ENCODE results near the gene PARP15.

Gene PARP15

DNA sequence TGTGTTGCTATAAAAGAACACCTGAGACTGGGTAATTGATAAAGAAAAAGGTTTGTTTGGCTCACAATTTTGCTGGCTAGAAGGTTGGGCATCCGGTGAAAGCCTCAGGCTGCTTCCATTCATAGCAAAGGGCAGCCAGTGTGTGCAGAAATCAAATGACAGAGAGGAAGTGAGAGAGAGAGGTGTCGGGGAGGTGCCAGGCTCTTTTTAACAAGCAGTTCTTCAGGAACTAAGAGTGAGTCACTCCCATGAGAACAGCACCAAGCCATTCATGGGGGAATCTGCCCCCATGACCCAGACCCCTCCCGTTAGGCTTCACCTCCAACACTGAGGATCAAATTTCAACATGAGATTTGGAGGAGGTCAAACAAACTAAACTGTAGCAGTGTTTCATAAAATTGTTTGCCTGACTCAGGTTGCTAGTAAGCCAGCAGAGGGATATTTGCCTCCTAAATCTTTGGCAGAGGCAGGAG lies 4.5 kb upstream of the PARP15 start:
- no peak for DNase-seq (ENCODE audit: low read depth in 3 of 3)

GRCh38 chr3:122576174-122576940 lies 1.1 kb upstream of the PARP15 start:
- peak in 1 of 3 donors; percentile 29 for DNase-seq (ENCODE audit: low read depth in 3 of 3)

DNA sequence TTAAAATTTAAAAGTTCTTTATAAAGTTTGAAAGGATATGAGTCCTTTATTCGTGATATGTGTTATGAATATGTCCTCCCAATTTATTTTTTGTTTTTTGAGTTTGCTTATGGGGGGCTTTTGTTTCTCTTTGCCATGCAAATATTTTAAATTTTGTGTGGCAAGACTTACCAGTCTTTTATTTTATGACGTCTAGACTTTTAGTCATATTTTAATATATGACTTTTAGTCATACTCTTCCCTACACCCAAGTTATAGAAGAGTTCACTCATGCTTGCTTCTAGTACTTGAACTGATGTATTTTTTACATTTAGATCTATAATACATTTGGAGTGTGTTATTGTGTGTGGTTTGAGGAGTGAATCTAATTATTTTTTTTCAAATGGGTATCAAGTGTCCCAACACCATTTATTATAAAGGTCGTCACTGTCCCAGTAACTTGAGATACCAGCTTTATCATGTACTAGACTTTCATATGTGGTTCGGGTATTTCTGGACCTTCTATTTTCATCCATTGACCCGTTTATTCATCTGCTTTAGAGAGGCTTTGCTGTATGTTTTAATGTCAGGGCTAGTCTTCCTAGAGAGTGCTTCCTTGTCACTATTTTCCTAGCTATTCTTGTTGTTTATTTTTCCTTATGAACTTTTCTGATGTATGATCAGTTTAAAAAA lies 755 bp downstream of the PARP15 start:
- DNase-seq (ENCODE audit: low read depth in 3 of 3): no peak

DNA sequence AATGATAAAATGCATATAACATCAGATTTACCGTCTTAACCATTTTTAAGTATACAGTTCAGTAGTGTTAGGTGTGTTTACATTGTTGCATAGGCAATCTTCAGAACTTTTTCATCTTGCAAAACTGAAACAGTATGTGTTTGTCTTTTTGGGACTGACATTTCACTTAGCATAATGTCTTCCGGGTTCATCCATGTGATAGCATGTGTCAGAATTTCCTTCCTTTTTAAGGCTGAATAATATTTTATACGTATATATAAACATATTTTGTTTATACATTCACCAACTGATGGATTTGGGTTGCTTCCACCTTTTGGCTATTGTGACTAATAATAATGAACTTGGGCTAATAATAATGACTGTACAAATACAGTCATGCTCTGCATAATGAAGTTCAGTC lies 3.0 kb downstream of the PARP15 start:
- no peak for DNase-seq (ENCODE audit: low read depth in 3 of 3)

DNA sequence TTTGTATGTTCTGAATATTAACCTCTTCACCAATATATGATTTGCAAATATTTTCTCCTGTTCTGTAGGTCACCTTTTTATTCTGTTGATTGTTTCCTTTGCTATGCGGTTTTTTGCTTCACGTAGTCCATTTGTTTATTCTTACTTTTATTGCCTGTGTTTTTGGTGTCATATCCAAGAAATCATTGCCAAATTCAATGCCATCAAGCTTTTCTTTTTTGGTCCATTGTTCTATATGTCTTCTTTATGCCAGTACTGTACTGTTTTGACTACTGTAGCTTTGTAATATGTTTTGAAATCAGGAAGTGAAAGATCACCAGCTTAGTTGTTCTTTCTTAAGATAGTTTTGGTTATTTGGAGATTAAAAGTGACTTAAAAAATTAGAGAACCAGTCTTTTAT lies 4.2 kb downstream of the PARP15 start:
- no peak for DNase-seq (ENCODE audit: low read depth in 3 of 3)

DNA sequence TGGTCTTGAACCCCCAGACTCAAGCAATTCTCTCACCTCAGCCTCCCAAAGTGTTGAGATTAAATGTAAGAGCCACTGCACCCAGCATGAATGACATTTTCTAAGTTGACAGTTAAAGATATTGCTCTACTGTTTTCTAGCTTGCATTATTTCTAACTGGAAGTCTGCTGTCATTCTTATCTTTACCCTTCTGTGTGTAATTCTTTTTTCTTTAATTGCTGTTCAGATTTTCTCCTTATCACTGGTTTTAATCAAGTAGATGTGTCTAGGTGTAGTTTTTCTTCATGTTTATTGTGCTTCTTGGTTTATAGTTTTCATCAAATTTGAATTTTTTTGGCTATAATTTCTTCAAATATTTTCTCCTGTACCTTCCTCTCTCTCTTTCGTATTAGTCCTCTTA lies 4.9 kb downstream of the PARP15 start:
- DNase-seq (ENCODE audit: low read depth in 3 of 3): no peak

DNA sequence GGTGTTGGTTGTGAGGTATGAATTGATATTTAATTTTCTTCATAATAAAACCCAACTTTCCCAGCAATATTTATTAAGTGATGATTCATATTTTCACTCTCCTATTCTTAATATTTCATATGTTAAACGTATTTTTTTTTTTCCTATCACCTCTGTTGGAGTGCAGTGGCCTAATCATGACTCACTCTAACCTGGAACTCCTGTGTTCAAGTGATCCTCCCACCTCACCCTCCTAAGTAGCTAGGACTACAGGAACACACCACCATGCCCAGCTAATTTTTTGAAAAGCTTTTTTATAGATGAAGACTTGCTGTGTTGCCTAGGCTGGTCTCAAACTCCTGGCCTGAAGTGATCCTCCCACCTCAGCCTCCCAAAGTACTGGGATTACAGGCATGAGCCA lies 8.6 kb downstream of the PARP15 start:
- no peak for DNase-seq (ENCODE audit: low read depth in 3 of 3)

- DNase-seq (ENCODE audit: low read depth in 3 of 3): no peak
Measured at GRCh38 chr3:122586773-122587485, 9.5 kb downstream of the PARP15 start.

- no peak for DNase-seq (ENCODE audit: low read depth in 3 of 3)
Measured at GRCh38 chr3:122587572-122587971, 10.1 kb downstream of the PARP15 start.

- no peak for DNase-seq (ENCODE audit: low read depth in 3 of 3)
Measured at GRCh38 chr3:122589297-122589696, 11.8 kb downstream of the PARP15 start.

- DNase-seq (ENCODE audit: low read depth in 3 of 3): no peak
Measured at GRCh38 chr3:122590610-122591009, 13.2 kb downstream of the PARP15 start.

GRCh38 chr3:122594025-122594424 lies 16.6 kb downstream of the PARP15 start:
- DNase-seq (ENCODE audit: low read depth in 3 of 3): no peak

DNA sequence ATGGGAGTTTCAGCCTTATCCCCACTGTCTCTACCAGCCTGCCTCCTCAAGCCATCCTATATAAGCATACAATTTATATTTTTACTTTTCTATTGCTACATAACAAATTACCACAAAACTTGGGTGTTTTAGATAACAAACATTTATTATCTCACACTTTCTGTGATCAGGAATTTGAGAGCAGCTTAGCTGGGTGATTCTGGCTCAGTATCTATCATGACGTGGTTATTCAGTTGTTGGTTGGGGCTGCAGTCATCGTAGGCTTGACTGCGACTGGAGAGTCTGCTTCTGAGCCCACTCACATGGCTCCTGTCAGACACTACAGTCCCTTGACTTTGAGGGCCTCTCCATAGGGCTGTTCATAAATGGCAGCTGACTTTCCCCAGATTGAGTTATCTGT lies 20.7 kb downstream of the PARP15 start:
- DNase-seq (ENCODE audit: low read depth in 3 of 3): no peak

GRCh38 chr3:122598556-122598955 lies 21.1 kb downstream of the PARP15 start:
- DNase-seq (ENCODE audit: low read depth in 3 of 3): no peak

GRCh38 chr3:122602011-122602710 lies 24.7 kb downstream of the PARP15 start:
- DNase-seq (ENCODE audit: low read depth in 3 of 3): no peak

DNA sequence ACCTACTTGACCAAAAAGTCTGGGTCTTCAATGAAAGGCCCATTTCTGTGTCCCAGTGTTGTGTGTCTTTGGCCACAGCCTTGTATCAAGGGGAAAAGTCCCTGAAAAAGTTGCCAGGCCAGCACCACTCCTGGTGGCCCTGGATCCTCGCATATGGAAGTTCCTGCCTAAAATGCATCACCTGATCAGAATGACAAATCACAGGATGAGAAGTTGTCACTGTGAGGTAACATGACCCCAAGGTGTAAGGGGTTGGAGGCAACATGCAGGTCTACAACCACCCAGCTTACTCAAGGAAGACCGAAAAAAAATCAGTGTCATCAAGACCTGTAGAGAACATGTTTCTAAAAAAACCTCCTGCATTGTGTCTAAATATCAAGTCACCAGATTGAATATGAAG lies 25.6 kb downstream of the PARP15 start:
- no peak for DNase-seq (ENCODE audit: low read depth in 3 of 3)

DNA sequence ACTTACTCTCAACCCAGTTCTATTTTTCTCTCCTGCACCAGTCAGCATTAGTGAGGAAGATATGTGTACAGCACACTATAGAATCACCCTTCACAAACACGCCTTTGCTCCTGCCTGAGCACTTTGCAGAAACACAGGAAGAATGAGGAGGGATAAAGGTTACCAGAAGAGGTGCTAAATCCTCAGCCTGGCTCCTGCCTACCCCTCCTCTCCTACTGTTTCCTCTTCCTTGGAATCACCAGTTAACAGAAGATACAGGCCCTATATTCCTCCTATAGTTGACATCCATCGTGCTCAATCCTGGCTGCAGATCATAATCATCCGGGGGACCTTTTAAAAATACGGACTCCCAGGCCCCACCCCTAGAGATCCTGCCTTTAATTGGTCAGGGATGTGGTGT lies 28.9 kb downstream of the PARP15 start:
- DNase-seq (ENCODE audit: low read depth in 3 of 3): no peak

GRCh38 chr3:122608916-122609315 lies 31.5 kb downstream of the PARP15 start:
- no peak for DNase-seq (ENCODE audit: low read depth in 3 of 3)

GRCh38 chr3:122609798-122610559 lies 32.5 kb downstream of the PARP15 start:
- DNase-seq (ENCODE audit: low read depth in 3 of 3): peak in 1 of 3 donors; percentile 16

- DNase-seq (ENCODE audit: low read depth in 3 of 3): no peak
Measured at GRCh38 chr3:122612696-122613095, 35.2 kb downstream of the PARP15 start.

DNA sequence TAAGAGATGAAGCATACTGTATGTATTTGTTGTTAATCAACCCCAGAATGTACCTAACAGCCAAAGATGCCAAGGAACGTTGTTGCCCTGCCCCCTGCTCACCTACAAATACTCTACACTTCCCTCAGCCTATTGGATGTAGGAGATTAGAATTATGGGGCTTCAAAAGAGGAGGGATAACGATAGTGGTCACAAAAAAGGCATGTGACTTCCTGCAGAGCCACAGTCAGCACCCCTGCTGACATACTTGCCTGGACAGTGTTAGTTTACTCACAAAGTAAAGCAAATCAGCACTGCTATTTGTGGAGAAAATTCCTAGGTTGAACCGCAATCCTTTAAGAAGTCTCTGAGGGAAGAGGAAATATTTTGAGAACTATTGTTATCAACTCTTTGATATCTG lies 37.9 kb downstream of the PARP15 start:
- DNase-seq (ENCODE audit: low read depth in 3 of 3): no peak
